Measurements from ENCODE around the gene GINS1.

DNA sequence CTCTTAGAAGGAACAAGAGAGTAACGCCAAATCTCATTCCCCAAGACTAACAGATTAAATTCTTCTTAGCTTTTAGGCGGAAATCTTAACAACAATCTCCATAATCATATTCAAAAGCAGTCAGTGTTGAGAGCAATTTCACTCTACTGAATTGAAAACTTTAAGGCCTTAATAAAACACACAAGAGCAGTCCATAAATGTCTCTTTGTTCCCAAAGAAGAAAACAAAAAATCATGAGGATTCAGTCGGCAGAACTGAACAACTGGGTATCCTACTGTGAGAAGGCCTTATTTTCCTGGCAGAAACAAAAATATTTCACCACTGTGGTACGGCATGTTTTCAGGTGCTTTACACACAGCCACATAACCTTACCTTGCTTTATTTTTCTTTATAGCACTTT is 31.2 kb upstream of the GINS1 start:
- TF ChIP-seq POLR2A (IDR thresholded peaks at IDR 0.05) = no peak
- TF ChIP-seq, protein P1, sequence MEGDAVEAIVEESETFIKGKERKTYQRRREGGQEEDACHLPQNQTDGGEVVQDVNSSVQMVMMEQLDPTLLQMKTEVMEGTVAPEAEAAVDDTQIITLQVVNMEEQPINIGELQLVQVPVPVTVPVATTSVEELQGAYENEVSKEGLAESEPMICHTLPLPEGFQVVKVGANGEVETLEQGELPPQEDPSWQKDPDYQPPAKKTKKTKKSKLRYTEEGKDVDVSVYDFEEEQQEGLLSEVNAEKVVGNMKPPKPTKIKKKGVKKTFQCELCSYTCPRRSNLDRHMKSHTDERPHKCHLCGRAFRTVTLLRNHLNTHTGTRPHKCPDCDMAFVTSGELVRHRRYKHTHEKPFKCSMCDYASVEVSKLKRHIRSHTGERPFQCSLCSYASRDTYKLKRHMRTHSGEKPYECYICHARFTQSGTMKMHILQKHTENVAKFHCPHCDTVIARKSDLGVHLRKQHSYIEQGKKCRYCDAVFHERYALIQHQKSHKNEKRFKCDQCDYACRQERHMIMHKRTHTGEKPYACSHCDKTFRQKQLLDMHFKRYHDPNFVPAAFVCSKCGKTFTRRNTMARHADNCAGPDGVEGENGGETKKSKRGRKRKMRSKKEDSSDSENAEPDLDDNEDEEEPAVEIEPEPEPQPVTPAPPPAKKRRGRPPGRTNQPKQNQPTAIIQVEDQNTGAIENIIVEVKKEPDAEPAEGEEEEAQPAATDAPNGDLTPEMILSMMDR (IDR thresholded peaks at IDR 0.05) = no peak
